NOMO-1 treated with DMSO at 0.1 percent for 48 hours (cell line): Measurements from ENCODE around the gene ENOX1.

Experiments used
- DNase-seq: peaks from one replicate; lab custom pipeline; 2025; ENCODE audit not compliant: unreplicated experiment; lab: John Stamatoyannopoulos, UW

The ENOX1 gene

DNA sequence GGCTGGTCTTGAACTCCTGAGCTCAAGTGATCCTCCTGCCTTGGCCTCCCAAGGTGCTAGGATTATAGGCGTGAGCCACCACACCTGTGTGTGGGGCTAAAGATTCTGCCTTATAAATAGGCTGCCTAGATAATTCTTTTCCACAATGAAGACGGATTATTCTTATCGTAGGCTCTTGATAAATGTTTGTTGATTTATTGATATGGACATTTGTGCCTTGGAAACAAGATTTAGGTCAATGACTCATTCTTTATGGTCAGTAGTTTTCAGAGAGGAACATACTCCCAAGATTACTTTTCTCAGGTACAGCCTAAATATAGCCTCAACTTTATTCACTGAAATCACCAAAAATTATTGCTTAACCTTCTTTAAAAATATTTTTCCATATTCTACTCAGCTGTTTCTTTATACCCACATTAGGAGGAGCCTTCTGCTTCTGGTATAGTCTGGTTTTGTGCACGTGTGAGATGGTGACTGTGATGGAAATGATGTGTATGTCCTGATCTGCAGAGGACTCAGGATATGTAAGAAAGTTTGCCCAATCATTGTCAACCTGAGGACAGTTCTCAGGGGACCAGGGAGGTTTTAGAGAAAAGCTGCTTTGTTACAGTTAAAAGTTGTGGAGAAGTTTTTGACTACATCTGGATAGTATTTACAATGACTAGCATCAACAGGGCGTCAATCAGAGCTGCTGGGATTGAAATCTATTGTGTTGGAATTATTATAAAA, 554.5 kb downstream of the ENOX1 start:
- DNase-seq = no peak

DNA sequence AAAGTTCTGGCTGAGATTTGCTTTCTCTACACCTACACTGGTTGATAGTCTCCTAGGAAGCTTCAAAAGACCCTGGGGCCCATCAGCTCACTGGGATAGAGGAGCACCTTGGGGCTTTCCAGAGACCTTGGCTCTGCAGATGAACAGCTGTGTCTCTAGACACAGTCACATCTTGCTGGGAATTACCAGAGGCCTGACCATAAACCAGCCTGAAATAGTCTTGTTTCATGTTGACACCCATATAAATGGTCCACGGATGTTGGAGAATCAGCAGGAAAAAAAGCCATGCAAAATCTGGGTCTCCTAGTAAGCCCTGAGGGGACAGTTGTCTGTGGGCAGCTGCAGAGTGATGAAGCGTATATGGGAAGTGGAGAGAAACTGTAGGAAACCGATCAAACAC, 555.8 kb downstream of the ENOX1 start:
- no peak for DNase-seq

DNA sequence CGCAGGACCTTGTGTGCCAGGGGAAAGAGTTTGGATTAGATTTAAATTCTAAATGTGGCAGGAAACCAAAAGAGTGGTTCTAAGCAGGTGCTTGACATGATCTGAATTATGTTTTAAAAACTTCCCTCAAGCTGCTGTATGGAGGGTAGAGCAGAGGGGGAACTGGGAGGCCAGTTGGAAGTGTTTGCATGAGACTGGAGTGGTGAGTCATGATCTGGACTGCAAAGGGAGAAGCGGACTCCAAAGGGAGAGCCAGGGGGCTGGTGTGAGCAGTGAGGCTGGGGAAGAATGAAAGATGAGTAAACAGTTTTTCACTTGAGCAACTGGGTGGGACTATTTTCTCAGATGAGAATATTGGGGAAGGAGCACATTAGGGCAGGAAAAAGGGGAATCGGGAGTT, 557.3 kb downstream of the ENOX1 start:
- no peak for DNase-seq

DNA sequence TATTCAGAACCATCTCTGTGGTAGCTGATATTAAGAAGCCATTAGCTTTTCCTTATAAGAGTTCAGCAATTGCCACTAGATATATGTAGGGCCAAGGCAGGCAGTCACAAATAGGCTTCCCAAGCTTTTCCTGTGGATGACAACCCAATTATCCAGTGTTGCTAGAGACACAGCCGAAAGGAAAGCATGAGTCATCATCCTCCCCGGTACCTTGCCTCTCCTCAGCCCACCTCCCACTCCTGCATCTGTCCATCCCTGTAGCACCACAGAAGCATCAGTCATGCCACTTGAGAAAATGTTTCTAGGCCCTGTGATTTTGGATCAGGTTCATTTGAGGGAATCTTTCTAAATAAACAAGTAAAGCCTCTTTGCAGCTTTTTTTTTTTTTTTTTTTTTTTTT, 559.1 kb downstream of the ENOX1 start:
- no peak for DNase-seq

DNA sequence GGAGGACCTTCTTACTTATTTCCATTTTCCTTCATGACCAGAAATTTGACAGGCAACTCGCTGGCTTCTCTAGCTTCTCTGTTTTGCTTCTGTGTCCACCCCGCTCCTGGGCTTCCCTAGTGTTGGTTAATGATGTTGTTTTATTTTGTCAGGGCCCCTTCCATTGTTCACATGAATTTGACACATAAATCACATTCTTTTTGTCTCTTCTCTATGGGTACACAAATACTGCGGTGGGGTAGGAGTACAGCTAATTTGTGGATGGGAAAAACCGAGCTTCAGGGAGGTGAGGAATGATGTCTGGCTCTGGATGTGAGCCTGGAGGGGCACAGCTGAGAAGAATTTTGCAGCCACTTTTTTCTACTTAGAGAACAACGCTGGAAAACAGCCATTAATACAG, 563.6 kb downstream of the ENOX1 start:
- DNase-seq = no peak

DNA sequence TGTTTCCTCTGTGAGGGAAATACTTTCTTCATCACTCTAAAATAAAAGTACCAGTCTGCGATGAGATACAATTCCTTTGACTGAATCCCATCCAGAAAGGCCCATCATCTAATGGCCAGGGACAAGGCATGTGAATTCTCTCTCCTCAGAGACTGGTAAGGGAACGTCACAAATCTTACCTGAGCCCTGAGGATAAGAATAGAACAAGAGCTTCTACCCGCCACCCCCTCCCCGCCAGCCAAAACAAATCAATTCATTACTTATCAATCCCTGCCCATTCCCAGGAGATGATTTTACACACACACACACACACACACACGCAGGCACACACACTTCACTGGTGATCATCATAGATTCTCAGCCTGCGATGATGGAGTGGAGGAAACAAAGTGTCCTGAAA, 564.7 kb downstream of the ENOX1 start:
- DNase-seq = no peak

DNA sequence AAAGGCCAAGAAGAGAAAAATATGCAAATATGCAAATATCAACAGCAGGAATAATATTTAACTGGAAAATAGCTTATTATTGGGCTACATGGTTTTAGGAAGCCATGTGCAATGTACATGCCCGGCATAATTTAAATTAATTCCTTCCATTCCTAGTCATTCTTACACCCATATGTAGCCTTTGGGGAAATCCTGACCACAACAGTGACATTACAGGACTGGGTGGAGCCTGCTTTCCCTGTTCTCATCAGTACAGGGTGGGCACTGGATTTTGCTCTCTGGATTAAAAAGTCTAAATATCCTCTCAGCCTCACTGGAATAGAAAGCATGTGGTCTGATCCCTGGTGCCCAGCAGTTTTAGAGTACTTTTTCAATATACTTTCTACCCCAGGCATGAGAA, 565.2 kb downstream of the ENOX1 start:
- no peak for DNase-seq

DNA sequence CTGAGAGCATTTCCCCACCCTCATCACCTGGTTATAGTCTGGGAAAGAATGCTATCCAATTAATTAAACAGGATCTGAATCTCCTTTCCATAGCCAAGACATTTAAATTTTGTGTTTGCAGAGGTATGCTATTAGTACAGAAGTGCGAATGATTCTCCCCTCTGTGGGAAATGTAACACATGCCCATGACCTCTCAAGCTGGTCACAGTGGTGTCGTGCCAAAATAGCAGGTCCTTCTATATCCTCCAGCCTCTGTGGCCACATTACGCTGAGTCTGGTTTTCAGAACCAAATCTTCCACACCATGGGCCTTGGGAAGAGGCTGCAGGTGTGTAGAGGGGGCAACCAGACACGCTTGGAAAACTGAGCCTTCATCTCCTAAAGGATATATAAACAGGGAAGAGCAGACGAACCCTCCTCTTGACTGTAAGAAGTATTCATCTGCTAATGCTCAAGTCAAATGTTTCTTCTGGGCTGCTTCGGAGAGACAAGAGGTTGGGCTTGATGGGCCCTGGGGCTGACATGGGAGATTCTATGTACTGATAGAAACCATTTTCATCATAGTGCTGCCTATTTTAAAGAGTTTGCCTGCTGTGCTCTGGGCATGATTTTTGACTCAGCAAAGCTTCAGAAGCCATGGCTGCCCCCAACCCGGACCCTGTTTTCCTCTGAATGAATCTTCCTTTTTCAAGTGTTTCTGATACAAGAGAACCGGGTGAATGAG, 565.7 kb downstream of the ENOX1 start:
- DNase-seq = no peak

DNA sequence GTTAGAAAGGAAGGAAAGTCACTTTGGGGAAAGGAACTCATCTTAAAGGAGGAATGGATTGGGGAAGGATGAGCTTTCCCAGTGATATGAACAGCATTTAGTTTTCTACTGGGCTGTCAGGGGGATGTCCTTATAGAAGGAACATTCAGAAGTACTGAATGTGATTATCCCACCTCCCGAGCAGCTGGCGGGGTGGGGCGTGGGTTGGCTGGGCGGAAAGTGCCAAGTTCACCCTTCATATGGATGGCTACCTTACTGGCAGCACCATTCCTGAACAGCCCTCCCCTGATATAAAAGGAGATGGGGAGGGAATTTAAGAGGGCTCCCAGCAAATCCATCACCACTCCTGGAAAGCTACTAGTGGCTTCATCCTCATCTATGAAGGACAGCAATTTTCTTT, 572.6 kb downstream of the ENOX1 start:
- no peak for DNase-seq

DNA sequence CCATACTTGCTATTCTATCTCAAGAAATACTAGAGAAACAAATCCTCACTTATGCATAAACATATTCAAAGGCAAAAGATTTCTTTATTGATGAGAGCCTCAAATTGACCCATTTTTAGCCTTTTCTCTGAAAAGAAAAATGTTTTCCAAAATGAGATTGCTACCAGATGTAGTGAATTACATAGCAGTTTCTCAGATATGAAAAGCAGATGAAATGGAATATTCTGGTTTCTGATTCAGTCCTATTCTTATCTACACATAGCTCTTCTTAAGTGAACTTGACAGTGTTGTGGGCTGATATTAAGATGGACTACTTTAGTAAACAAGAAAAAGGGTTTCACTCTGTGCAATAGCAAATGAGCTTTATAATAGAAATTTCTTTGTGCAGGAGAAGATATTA, 579.9 kb downstream of the ENOX1 start:
- DNase-seq = no peak

DNA sequence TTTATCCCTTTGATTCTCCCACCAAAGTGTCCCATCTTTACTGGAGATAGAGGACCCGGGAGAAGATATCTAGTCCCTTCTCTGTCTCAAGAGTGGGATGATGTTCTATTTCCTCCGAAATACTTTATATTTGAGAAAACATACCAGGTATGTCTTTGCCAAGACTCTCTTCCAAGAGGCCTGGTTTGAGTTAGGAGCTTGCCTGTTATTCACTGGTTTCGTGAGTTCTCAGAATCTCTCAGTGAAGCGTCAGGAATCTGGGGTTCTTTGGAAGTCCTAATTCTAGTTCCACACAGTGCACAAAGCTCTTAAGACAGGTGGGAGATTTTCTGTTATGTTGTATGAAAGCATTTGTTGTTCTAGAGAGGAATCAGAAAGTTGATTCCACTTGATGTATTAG, 581.4 kb downstream of the ENOX1 start:
- DNase-seq = no peak

DNA sequence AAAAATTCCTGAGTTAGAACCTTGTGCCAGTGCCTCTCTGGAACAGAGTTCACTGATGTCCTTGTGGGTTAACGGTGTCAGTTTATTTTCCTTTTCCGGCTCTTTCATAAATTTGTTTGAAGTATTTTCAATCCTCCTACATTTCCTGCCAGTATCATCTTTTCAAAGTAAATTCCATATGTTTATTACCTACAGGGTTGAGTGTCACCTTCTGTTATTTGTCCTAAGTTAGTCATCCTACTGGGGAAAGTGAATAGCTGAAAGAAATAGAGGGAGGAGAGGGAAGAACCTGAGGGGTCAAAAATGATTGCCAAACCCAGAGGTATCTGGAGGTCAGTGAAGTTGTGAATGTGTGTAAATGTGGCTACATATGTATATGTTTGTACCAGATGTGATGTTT, 582.2 kb downstream of the ENOX1 start:
- no peak for DNase-seq

DNA sequence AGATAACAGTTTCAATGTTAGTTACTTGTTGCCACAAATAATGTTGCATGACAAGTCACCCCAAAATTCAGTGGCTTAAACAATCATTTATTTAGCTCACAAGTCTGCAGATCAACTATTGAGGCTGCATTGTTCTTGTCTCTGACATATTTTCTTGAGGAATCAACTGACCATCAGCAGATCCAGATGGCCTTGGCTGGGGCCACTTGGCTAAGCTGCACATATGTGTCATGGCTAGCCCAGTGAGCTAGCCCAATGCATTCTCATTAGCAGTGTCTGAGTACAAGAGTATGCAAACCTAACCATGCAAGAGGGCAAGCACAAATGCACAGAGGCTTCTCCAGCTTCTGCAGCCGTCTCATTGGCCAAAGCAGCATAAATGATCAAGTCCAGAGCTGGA, 583.0 kb downstream of the ENOX1 start:
- DNase-seq = no peak

DNA sequence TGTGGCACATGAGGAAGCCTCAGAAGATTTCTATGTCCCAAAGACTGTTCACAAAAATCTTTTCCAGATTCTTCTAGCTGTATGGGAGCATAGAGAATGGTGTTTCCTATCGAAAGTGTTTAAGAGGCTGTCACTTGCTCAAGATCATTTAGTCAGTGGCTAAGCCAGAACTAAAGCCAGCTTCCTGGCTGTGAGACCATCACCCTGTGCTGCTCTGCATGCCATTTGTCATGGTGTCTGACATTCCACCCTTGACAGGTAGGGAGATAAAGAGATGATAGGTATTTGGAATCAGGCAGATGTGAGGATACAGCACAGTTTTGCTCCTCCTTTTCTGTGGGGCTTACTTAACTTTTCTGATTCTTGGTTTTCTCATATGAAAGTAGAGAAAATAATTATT, 586.0 kb downstream of the ENOX1 start:
- DNase-seq = no peak

DNA sequence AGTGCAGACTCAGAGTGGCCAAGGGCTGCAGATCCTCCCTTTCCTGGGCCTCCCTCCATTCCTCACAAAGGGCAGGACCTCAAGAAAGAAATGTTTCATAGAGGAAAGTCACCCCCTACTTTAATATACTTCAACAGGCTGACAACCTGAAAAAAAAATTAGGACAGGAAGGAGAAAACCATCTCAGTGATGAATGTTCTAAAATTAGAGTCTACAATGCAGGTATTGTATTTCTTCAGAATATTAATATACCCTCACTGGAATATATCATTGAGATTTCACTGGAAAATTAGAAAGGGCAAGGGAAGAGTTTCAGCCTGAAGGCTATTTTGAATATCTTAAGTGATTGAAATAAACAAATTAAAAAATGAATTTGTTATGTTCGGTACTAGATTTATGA, 586.5 kb downstream of the ENOX1 start:
- no peak for DNase-seq

DNA sequence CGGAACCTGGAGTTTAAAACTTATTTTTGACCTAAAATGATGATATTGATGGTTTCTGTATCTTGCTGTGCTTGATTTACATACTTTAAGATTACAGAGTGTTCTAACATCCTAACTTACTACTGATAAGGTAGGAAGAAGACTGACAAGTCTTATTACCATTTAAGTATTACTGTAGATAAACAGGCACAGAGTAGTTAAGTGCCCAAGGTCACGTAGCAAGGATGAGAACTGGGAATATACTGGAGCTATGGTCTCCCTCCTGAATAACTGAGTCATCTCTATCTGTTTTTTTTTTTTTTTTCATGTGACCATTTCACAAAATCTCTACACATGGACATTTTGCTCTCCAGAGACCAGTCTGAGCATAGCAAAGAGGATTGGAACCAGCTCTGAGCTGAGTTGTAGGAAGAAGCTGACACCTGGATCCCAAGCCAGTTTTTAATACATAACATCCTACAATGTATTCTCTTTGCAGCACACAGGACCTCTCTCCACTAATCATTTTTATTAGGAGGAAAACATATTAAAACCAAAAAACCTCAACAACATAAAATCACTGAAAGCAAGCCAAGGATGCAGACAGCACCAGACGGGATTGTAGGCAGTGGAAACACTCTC, 589.9 kb downstream of the ENOX1 start:
- DNase-seq = no peak

DNA sequence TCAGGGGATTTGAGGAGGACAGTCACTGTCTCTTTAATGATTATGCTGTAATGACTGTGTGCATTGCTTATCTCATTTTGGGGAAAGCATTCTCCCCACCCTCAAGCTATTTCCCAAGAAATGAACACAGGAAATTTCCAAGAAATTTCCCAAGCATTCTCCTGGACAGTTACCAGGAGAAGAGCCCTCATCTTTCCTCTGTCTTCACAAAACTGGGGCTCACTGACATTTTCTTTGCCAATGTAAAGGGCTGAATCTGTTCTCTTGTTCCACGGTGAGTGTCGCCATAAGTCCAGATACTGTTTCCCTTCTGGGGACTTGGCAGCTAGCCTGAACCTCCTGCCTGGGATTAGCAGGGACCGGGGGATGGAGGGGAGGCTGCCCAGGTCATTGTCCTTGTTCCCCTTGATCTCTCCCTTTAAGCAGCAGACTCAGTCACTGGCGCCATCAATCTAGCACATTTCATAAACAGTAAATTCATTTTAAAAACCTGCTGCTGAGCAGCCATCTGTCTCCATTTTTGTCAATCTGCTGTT, 590.6 kb downstream of the ENOX1 start:
- no peak for DNase-seq

DNA sequence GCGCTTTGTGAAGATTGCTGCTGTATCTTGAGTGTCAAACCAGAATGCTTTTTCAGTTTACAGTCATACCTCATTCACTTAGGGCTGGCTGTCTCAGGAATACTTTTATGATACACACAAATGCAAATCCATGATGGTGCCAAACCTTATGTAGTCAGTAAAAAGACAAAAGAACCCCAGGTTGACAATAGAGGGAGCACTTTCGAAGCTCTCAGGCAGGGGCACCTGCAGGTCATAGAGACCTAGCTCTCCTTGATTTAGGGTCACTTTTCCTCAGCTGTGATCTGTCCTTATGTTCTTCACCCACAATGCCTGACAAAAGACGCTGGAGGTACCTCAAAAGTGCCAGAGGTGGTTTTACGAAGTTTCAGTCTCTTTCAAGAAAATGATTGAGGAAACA, 591.2 kb downstream of the ENOX1 start:
- no peak for DNase-seq

DNA sequence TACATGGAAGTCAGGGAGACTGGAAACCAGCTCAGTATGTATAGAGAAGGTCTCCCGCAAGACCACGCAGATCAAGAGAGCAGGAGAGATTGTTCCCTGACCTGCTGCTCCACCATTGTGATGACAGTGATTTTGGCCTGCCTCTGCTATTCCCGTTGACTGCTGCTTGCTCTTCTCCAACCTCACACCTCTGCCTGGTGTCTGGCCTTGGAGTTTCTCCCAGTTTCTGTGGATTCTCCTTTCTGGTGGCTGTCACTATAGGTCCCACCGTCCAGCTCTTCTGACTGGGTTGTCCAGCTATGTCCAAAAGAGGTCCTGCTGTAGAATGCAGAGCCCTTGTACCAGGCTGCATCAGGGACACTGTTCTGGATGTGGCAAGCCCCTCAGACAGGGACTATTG, 591.7 kb downstream of the ENOX1 start:
- no peak for DNase-seq

DNA sequence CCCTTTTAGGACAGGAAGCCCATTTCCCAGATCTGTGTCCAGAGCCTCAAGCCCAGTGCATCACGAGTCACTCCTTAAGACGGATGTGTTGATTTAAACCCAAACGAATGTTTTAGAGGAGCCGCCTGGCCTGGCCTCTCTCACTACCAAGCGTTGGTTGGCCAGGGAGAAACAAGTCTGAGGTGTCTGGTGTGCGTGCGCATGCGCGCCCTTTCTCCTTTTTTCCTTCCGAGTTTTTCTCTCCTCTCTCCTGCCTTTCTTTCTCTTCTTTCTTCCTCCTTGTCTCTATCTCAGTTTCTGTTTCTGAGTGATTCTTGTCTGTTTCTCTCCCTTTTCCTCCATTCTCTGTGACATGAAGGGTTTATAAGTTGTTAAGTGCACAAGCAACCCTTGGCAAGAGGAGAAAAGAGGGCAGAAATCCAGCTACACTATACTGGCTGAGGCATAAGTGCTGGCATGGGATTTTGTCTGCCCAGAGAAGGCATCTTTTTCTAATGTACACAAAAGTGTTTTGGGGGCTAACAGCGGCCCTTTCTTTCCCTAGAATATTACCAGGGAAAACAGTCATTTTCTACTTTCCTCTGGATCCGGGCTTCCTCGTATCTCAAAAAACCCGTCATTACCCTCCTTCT, 592.9 kb downstream of the ENOX1 start:
- no peak for DNase-seq

DNA sequence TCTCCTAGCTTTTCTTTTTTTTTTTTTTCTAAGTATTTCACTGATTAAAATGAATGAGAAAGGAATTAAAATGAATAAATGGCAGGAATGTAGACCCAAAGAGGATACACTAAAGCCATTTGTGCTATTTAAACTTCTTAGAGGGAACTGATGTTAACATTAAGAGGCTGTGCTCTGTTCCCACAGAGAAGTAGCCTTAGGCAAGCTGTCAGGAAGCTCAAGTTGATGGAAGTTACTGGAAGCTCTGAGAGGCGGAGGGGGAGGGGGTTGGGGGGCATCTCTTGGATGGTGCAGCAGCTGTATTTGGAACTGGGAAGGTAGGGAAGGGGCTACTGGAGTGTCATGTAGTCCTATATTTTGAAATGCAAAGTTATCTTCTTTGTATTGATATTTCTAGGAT, 595.2 kb downstream of the ENOX1 start:
- no peak for DNase-seq

DNA sequence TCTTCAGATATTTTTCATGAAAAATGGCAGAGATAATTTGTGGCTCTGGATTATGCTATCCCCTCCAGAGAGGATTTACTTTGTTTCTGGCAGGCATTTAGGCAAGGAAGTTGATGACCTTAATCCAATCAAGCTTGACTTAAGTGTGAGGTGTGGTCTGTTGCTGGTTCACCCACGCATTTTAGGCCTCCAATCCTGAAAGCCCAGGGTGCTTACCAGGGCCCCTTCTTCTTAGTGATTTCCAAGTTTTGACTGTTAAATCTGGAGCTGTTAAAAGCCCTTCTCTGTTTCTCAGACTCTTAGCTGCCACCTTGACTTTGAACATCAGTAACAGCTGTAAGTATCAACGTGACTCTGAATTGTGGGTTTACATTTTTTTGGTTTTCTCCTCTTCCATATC, 601.5 kb downstream of the ENOX1 start:
- DNase-seq = no peak
